Stimulated activated CD8-positive, alpha-beta memory T cell treated with anti-CD3 and anti-CD28 coated beads, Interleukin-4, amount 100 ng/mL, for 1 hour (primary cell): Measurements from ENCODE around the gene HIPK4.
"Not testable (repeated sequence)": the region's sequence is repeated elsewhere in the genome, so short reads cannot be mapped to it uniquely, and the experiment has no call there.

Experiments used
- DNase-seq, 2 donors: peaks; one replicate each; pipeline ENCODE4 v3.0.0-alpha.2; 2020; ENCODE audit warnings: low read depth in 2 of 2, low spot score in 1 of 2

Gene HIPK4

GRCh38 chr19:40390084-40390742, at the start of gene HIPK4:
TSS of gene HIPK4 (minus strand) at chr19:40390181. CDS start at chr19:40389902, 279 bp downstream.
- DNase-seq = no peak

GRCh38 chr19:40438284-40438683, 48.3 kb upstream of the HIPK4 start:
- DNase-seq = no peak

- DNase-seq = peak in 1 of 2 donors; percentile 25
Observed at GRCh38 chr19:40433391-40434216, 43.6 kb upstream of the HIPK4 start.

GRCh38 chr19:40432760-40433159, 42.8 kb upstream of the HIPK4 start:
- not testable (repeated sequence) for DNase-seq

GRCh38 chr19:40431698-40432097, 41.7 kb upstream of the HIPK4 start:
- no peak for DNase-seq

GRCh38 chr19:40430242-40430641, 40.3 kb upstream of the HIPK4 start:
- DNase-seq = not testable (repeated sequence)

GRCh38 chr19:40428197-40428596, 38.2 kb upstream of the HIPK4 start:
- DNase-seq = not testable (repeated sequence)

- peak; percentile 100 for DNase-seq
Observed at GRCh38 chr19:40425450-40426287, 35.7 kb upstream of the HIPK4 start, which contains the start of gene SERTAD1. TSS of gene SERTAD1 (minus strand) at chr19:40425992. CDS start at chr19:40423546, 2,446 bp downstream.

- DNase-seq = no peak
Observed at GRCh38 chr19:40424637-40425449, 34.9 kb upstream of the HIPK4 start.

GRCh38 chr19:40423938-40424337, 34.0 kb upstream of the HIPK4 start:
- no peak for DNase-seq

- no peak for DNase-seq
Observed at GRCh38 chr19:40422748-40423566, 33.0 kb upstream of the HIPK4 start.

- DNase-seq = no peak
Observed at GRCh38 chr19:40421993-40422747, 32.2 kb upstream of the HIPK4 start.

- DNase-seq = peak in 1 of 2 donors; percentile 41
Observed at GRCh38 chr19:40420766-40421765, 31.1 kb upstream of the HIPK4 start.

GRCh38 chr19:40420451-40420765, 30.4 kb upstream of the HIPK4 start:
- no peak for DNase-seq

GRCh38 chr19:40419780-40420179, 29.8 kb upstream of the HIPK4 start:
- no peak for DNase-seq

GRCh38 chr19:40419066-40419612, 29.2 kb upstream of the HIPK4 start:
- no peak for DNase-seq

- DNase-seq = no peak
Observed at GRCh38 chr19:40418040-40418439, 28.1 kb upstream of the HIPK4 start.

- DNase-seq = no peak
Observed at GRCh38 chr19:40417643-40417981, 27.6 kb upstream of the HIPK4 start.
